PC-3 (cell line): ENCODE data around the gene ASPA. TPM values are rescaled to one million over a fixed set of nuclear protein-coding genes. Genes with fewer than 3 reads are reported as not detected.
A peak's percentile ranks its signal among the peaks of the same experiment; 100 is the strongest.
"Not testable (repeated sequence)": the region's sequence is repeated elsewhere in the genome, so short reads cannot be mapped to it uniquely, and the experiment has no call there.

Experiments used
- ATAC-seq: fragments of 200-7000 bp; cut with Tn5 transposase; 2 replicates; pipeline ENCODE4 v1.9.1; 2020; ENCODE audit warnings: mild to moderate bottlenecking, moderate library complexity
- Bru-seq: library from RNA; stranded (reverse); fragments of 400-500 nt; gene quantifications from one replicate; lab custom pipeline; 2021; lab: Mats Ljungman, UMichigan
- BruChase-seq, 2 experiments: library from RNA; stranded (reverse); fragments of 400-500 nt; gene quantifications; one replicate each; lab custom pipeline; 2021; lab: Mats Ljungman, UMichigan
- BruUV-seq: library from RNA; stranded (reverse); fragments of 400-500 nt; replicated peaks from 2 replicates; lab custom pipeline; 2021; lab: Mats Ljungman, UMichigan
- CTCF ChIA-PET: fragments of 300-600 bp; sonication (Branson Sonifier 250); formaldehyde crosslinking; loops from one replicate; lab custom pipeline; 2022; ENCODE audit warnings: antibody characterized with exemption; lab: Charles Lee
- POLR2A ChIA-PET: fragments of 300-600 bp; sonication (Branson Sonifier 250); formaldehyde crosslinking; loops from one replicate; lab custom pipeline; 2022; ENCODE audit warnings: antibody characterized with exemption; ENCODE audit not compliant: unreplicated experiment; lab: Charles Lee
- DNase-seq: peaks from one replicate; pipeline ENCODE4 v3.0.0-alpha.2; 2015
- H2AFZ ChIP-seq: fragments of 300-600 bp; sonication (generic); 2 replicates; pipeline ENCODE4 v1.6.0; 2016; ENCODE audit warnings: antibody characterized with exemption, low read length
- H3F3A ChIP-seq: fragments of 300-600 bp; sonication (generic); one replicate; pipeline ENCODE4 v1.6.0; 2017; ENCODE audit warnings: antibody characterized with exemption, low read length, control low read depth, mild to moderate bottlenecking; ENCODE audit not compliant: unreplicated experiment
- H3K27ac ChIP-seq: fragments of 300-600 bp; sonication (generic); 2 replicates; pipeline ENCODE4 v1.5.1; 2016; ENCODE audit warnings: mild to moderate bottlenecking, low read length
- H3K27me3 ChIP-seq: fragments of 300-600 bp; sonication (generic); 2 replicates; pipeline ENCODE4 v1.6.1; 2016; ENCODE audit warnings: low read length, mixed read lengths
- H3K36me3 ChIP-seq: fragments of 300-600 bp; sonication (generic); 2 replicates; pipeline ENCODE4 v1.6.1; 2016; ENCODE audit warnings: low read depth, mixed run types, low read length, mixed read lengths
- H3K4me1 ChIP-seq: fragments of 300-600 bp; sonication (generic); 2 replicates; pipeline ENCODE4 v1.5.1; 2016; ENCODE audit warnings: low read length; ENCODE audit not compliant: insufficient read depth
- H3K4me2 ChIP-seq: fragments of 300-600 bp; sonication (generic); 2 replicates; pipeline ENCODE4 v1.6.0; 2016; ENCODE audit warnings: low read length
- H3K4me3 ChIP-seq: fragments of 300-600 bp; sonication (generic); 2 replicates; pipeline ENCODE4 v1.5.1; 2016; ENCODE audit warnings: mild to moderate bottlenecking, low read length, mixed read lengths
- H3K79me2 ChIP-seq: fragments of 300-600 bp; sonication (generic); 2 replicates; pipeline ENCODE4 v1.6.1; 2017; ENCODE audit warnings: low read length, mixed read lengths
- H3K9ac ChIP-seq: fragments of 300-600 bp; sonication (generic); 2 replicates; pipeline ENCODE4 v1.6.0; 2016; ENCODE audit warnings: mild to moderate bottlenecking, low read length
- H3K9me2 ChIP-seq: fragments of 300-600 bp; sonication (generic); replicated peaks from 2 replicates; pipeline ENCODE4 v1.6.1; 2016; ENCODE audit warnings: mixed run types, low read length, mixed read lengths
- H3K9me3 ChIP-seq: fragments of 300-600 bp; sonication (generic); 2 replicates; pipeline ENCODE4 v1.6.1; 2016; ENCODE audit warnings: low read length, mixed read lengths
- H4K20me1 ChIP-seq: fragments of 300-600 bp; sonication (generic); 2 replicates; pipeline ENCODE4 v1.6.1; 2016; ENCODE audit warnings: low read length, mixed read lengths
- CTCF ChIP-seq: fragments of 300-600 bp; sonication (generic); conservative IDR thresholded peaks from 2 replicates; pipeline ENCODE4 v1.5.1; 2017; ENCODE audit warnings: antibody characterized with exemption, low read depth, mild to moderate bottlenecking, low read length
- EZH2 ChIP-seq: fragments of 300-600 bp; sonication (generic); IDR thresholded peaks from one replicate; pipeline ENCODE4 v1.6.1; 2017; ENCODE audit warnings: antibody characterized with exemption, mild to moderate bottlenecking, low read length; ENCODE audit not compliant: unreplicated experiment
- EZH2phosphoT487 ChIP-seq: fragments of 300-600 bp; sonication (generic); IDR thresholded peaks from 2 replicates; pipeline ENCODE4 v1.6.1; 2018; ENCODE audit warnings: mild to moderate bottlenecking, antibody characterized with exemption, low read length, borderline replicate concordance
- intact Hi-C: fragments of 100-400 bp; cut with micrococcal nuclease; formaldehyde crosslinking; loops from 2 replicates; pipeline ENCODE4 v1.9.0; 2023
- long read RNA-seq: library from polyadenylated mRNA; unstranded; transcript quantifications from one replicate; pipeline ENCODE4 v2.0.0, GENCODE V29; 2021; ENCODE audit not compliant: unreplicated experiment
- total RNA-seq: library from RNA; depleted of rRNA; stranded (reverse); fragments of >200 nt; gene quantifications from 2 replicates; pipeline ENCODE4 v1.2.3, GENCODE V29; 2014; rRNA removed

ASPA gene
- total RNA-seq (not detected in 2 replicates), Bru-seq, nascent RNA (percentile 3 among the genes with signal in this experiment), BruChase-seq, experiment 1, labeled RNA remaining after a 6-hour chase (percentile 5 among the genes with signal in this experiment), BruChase-seq, experiment 2, labeled RNA remaining after a 2-hour chase (percentile 3 among the genes with signal in this experiment)
- long read RNA-seq: 0 reads

GRCh38 chr17:3475812-3476610 lies at the start of gene ASPA:
Gene ASPA, plus strand, starts transcription at chr17:3475997. Its CDS starts 163 bp downstream, at chr17:3476160.
- no peaks in the 10 kb centered on the region for H3K36me3 ChIP-seq
- H3K9ac ChIP-seq: no peak within 1 kb of the TSS
- peaks cover 28% of the 10 kb centered on the region for H3K27me3 ChIP-seq
- intact Hi-C loops: no loop called here
- H4K20me1 ChIP-seq: no peaks in the 10 kb centered on the region
- no peak within 1 kb of the TSS for H3K4me3 ChIP-seq
- no peak within 1 kb of the TSS for H2AFZ ChIP-seq
- no peaks in the 10 kb centered on the region for H3K4me1 ChIP-seq
- TF ChIP-seq CTCF (no peak), EZH2phosphoT487 (no peak), EZH2 (no peak)
- POLR2A ChIA-PET: no interaction called here
- H3F3A ChIP-seq: no peaks in the 10 kb centered on the region
- no TSS peak for BruUV-seq
- CTCF ChIA-PET: no interaction called here
- DNase-seq: no peak
- H3K4me2 ChIP-seq: no peak within 1 kb of the TSS
- H3K9me2 ChIP-seq: no peaks in the 10 kb centered on the region
- ATAC-seq: no peak
- H3K9me3 ChIP-seq: no peaks in the 10 kb centered on the region
- no peak within 1 kb of the TSS for H3K27ac ChIP-seq
- no peaks in the 10 kb centered on the region for H3K79me2 ChIP-seq

- H3K9ac ChIP-seq, H3K79me2 ChIP-seq, H3K9me3 ChIP-seq, H3K4me2 ChIP-seq, H3K4me1 ChIP-seq, H2AFZ ChIP-seq, CTCF ChIA-PET, ATAC-seq, intact Hi-C loops, H3K36me3 ChIP-seq, H3K9me2 ChIP-seq, H3K27ac ChIP-seq, H3K4me3 ChIP-seq, POLR2A ChIA-PET, H4K20me1 ChIP-seq, H3F3A ChIP-seq, BruUV-seq: not testable (repeated sequence)
- H3K27me3 ChIP-seq: peaks cover 22% of the 10 kb centered on the region
- DNase-seq: peak; percentile 7
These were observed 42.6 kb upstream of the ASPA start for GRCh38 chr17:3433215-3433614.

- Histone ChIP-seq H3K9ac (no peak within 1 kb of the TSS), H3K4me1 (no peaks in the 10 kb centered on the region), H4K20me1 (no peaks in the 10 kb centered on the region), H2AFZ (no peak within 1 kb of the TSS), H3K4me3 (no peak within 1 kb of the TSS), H3K79me2 (no peaks in the 10 kb centered on the region), H3K27ac (no peak within 1 kb of the TSS), H3F3A (no peaks in the 10 kb centered on the region), H3K9me2 (no peaks in the 10 kb centered on the region), H3K36me3 (no peaks in the 10 kb centered on the region), H3K4me2 (no peak within 1 kb of the TSS), H3K27me3 (peaks cover 22% of the 10 kb centered on the region), H3K9me3 (no peaks in the 10 kb centered on the region)
- DNase-seq (no peak), ATAC-seq (no peak)
- TF ChIP-seq EZH2phosphoT487: no peak
- no peak for TF ChIP-seq CTCF
- TF ChIP-seq EZH2: no peak
- intact Hi-C loops: no loop called here
- CTCF ChIA-PET: no interaction called here
- BruUV-seq: no TSS peak
- POLR2A ChIA-PET: no interaction called here
These were observed 42.1 kb upstream of the ASPA start, which contains the start of gene OR1E2 for GRCh38 chr17:3433741-3434140. Gene OR1E2, minus strand, starts transcription at chr17:3433841. Its CDS starts 0 bp downstream, at chr17:3433841.
